Smooth muscle cell (in vitro differentiated cells): ENCODE data around the gene LYZL1. TPM values are rescaled to one million over a fixed set of nuclear protein-coding genes. Genes with fewer than 3 reads are reported as not detected.

ENCODE experiments used
- DNase-seq: peaks from one replicate; lab custom pipeline; 2025; ENCODE audit not compliant: unreplicated experiment; lab: John Stamatoyannopoulos, UW
- H2AFZ ChIP-seq: fragments of 200-600 bp; sonication (generic); 2 replicates; pipeline ENCODE4 v1.6.0; 2016; ENCODE audit warnings: antibody characterized with exemption, low read depth, mild to moderate bottlenecking
- H3F3A ChIP-seq: fragments of 200-600 bp; sonication (generic); 2 replicates; pipeline ENCODE4 v1.6.0; 2017; ENCODE audit warnings: antibody characterized with exemption, low read depth
- H3K27ac ChIP-seq: fragments of 200-600 bp; sonication (generic); 2 replicates; pipeline ENCODE4 v1.5.1; 2016; ENCODE audit warnings: low read depth, mild to moderate bottlenecking
- H3K27me3 ChIP-seq: fragments of 200-600 bp; sonication (generic); 2 replicates; pipeline ENCODE4 v1.6.1; 2016; ENCODE audit warnings: low read depth, mild to moderate bottlenecking
- H3K36me3 ChIP-seq: fragments of 200-600 bp; sonication (generic); 2 replicates; pipeline ENCODE4 v1.5.1; 2016; ENCODE audit warnings: low read depth
- H3K4me1 ChIP-seq: fragments of 200-600 bp; sonication (generic); 2 replicates; pipeline ENCODE4 v1.5.1; 2016; ENCODE audit warnings: low read depth
- H3K4me2 ChIP-seq: fragments of 200-600 bp; sonication (generic); 2 replicates; pipeline ENCODE4 v1.6.0; 2016; ENCODE audit warnings: mild to moderate bottlenecking
- H3K4me3 ChIP-seq: fragments of 200-600 bp; sonication (generic); 2 replicates; pipeline ENCODE4 v1.5.1; 2016; ENCODE audit warnings: mild to moderate bottlenecking
- H3K79me2 ChIP-seq: fragments of 200-600 bp; sonication (generic); 2 replicates; pipeline ENCODE4 v1.6.0; 2016; ENCODE audit warnings: low read depth, mild to moderate bottlenecking
- H3K9ac ChIP-seq: fragments of 200-600 bp; sonication (generic); 2 replicates; pipeline ENCODE4 v1.6.0; 2016; ENCODE audit warnings: low read depth
- H3K9me3 ChIP-seq: fragments of 200-600 bp; sonication (generic); replicated peaks from 2 replicates; pipeline ENCODE4 v1.5.1; 2016; ENCODE audit warnings: low read depth
- H4K20me1 ChIP-seq: fragments of 200-600 bp; sonication (generic); 2 replicates; pipeline ENCODE4 v1.6.0; 2016; ENCODE audit warnings: low read depth
- CTCF ChIP-seq: fragments of 200-600 bp; sonication (generic); IDR thresholded peaks from 2 replicates; pipeline ENCODE4 v1.5.1; 2017; ENCODE audit warnings: borderline replicate concordance, mild to moderate bottlenecking, antibody characterized with exemption; ENCODE audit not compliant: insufficient read depth, poor library complexity, severe bottlenecking
- WGBS: methylation state at CpG from one replicate; pipeline ENCODE4 v1.1.7; 2016; ENCODE audit warnings: low lambda C conversion rate; 5-methylcytosine and 5-hydroxymethylcytosine counted together
- polyA plus RNA-seq: library from polyadenylated mRNA; unstranded; fragments of >200 nt; fragmentation: Nextera tagmentation; extraction: Ambion mirVana; gene quantifications from 2 replicates; pipeline ENCODE4 v1.2.1, GENCODE V29; 2016
- total RNA-seq: library from RNA; depleted of rRNA; stranded (reverse); fragments of >200 nt; gene quantifications from 2 replicates; pipeline ENCODE4 v1.2.3, GENCODE V29; 2014

The LYZL1 gene
- total and polyA plus RNA-seq, 2 experiments from 2014 or later = not detected

GRCh38 chr10:29265210-29265768 lies 23.6 kb upstream of the LYZL1 start:
- no peaks in the 10 kb centered on the region for H3K36me3 ChIP-seq
- H3K4me1 ChIP-seq = peaks cover 12% of the 10 kb centered on the region
- H3K4me3 ChIP-seq = no peak overlapping the region
- no peak overlapping the region for H3K9ac ChIP-seq
- H3K4me2 ChIP-seq = no peak overlapping the region
- H3K27ac ChIP-seq = no peak overlapping the region
- no peaks in the 10 kb centered on the region for H3K9me3 ChIP-seq
- TF ChIP-seq CTCF = no peak
- WGBS = 84% methylated on average over 7 of the region's 7 CpGs
- no peaks in the 10 kb centered on the region for H3F3A ChIP-seq
- H3K27me3 ChIP-seq = no peaks in the 10 kb centered on the region
- no peak overlapping the region for H2AFZ ChIP-seq
- no peaks in the 10 kb centered on the region for H4K20me1 ChIP-seq
- DNase-seq = no peak
- H3K79me2 ChIP-seq = no peaks in the 10 kb centered on the region

DNA sequence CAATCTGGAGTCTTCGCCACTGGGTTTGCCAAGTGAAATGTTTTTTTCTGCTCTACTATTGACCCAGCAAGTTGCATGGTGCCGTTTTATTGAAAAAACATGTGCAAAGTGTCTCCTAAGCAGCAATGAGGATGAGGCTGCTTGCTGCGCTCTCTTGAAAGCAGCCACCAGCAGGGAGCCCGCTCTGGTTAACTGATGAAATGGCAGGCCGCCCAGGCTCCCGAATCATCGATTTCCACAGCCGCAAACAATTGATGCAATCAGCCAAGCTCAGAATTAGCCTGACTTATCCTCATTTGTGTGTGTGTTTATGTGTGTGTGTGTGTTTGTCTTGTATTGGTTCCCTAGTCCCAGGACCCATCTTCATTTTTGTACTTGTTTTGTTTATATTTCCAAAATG lies 22.2 kb upstream of the LYZL1 start:
- Histone ChIP-seq H3K4me2 (no peak overlapping the region), H3F3A (no peaks in the 10 kb centered on the region), H3K4me3 (no peak overlapping the region), H3K36me3 (no peaks in the 10 kb centered on the region), H2AFZ (peak overlapping the region; percentile 64), H3K4me1 (peaks cover 12% of the 10 kb centered on the region), H3K79me2 (no peaks in the 10 kb centered on the region), H3K9ac (no peak overlapping the region), H4K20me1 (no peaks in the 10 kb centered on the region), H3K9me3 (no peaks in the 10 kb centered on the region), H3K27ac (no peak overlapping the region), H3K27me3 (no peaks in the 10 kb centered on the region)
- DNase-seq = no peak
- WGBS = 83% methylated on average over 8 of the region's 8 CpGs
- no peak for TF ChIP-seq CTCF

GRCh38 chr10:29268011-29268410 lies 20.9 kb upstream of the LYZL1 start:
- H3K27ac ChIP-seq = no peak overlapping the region
- peaks cover 12% of the 10 kb centered on the region for H3K4me1 ChIP-seq
- no peaks in the 10 kb centered on the region for H3K27me3 ChIP-seq
- H4K20me1 ChIP-seq = no peaks in the 10 kb centered on the region
- no peaks in the 10 kb centered on the region for H3K9me3 ChIP-seq
- H3K4me2 ChIP-seq = no peak overlapping the region
- no peak for DNase-seq
- H3K9ac ChIP-seq = no peak overlapping the region
- no peak overlapping the region for H2AFZ ChIP-seq
- no peaks in the 10 kb centered on the region for H3K79me2 ChIP-seq
- no peak overlapping the region for H3K4me3 ChIP-seq
- TF ChIP-seq CTCF = no peak
- WGBS = 90% methylated on average over 6 of the region's 6 CpGs
- no peaks in the 10 kb centered on the region for H3F3A ChIP-seq
- no peaks in the 10 kb centered on the region for H3K36me3 ChIP-seq

DNA sequence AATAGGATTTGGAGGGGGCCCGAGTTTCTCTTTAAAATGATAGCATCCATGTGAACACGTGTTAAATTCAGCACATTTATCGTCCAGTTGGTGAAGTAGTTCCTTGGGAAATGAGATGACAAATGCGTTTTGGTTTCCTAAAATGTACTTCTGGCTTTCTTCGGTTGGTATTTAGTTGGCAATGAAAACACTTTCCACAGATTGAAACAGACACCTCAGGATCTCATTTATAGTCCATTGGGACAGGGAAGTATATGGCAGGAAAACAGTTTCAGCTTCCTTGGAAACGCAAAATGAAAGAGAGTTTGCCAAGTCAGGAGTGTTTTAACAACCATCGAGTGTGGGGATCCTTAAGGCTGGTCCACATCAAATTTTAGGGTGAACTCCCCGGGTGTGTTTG lies 19.4 kb upstream of the LYZL1 start:
- H3K4me2 ChIP-seq = no peak overlapping the region
- no peak overlapping the region for H2AFZ ChIP-seq
- H3K9me3 ChIP-seq = no peaks in the 10 kb centered on the region
- no peaks in the 10 kb centered on the region for H3F3A ChIP-seq
- 97% methylated on average over 8 of the region's 8 CpGs for WGBS
- H3K27ac ChIP-seq = no peak overlapping the region
- no peak for TF ChIP-seq CTCF
- no peak overlapping the region for H3K4me3 ChIP-seq
- H3K9ac ChIP-seq = no peak overlapping the region
- H4K20me1 ChIP-seq = no peaks in the 10 kb centered on the region
- H3K36me3 ChIP-seq = no peaks in the 10 kb centered on the region
- H3K27me3 ChIP-seq = no peaks in the 10 kb centered on the region
- peaks cover 12% of the 10 kb centered on the region for H3K4me1 ChIP-seq
- H3K79me2 ChIP-seq = no peaks in the 10 kb centered on the region
- DNase-seq = no peak
